ENCODE measurements around the gene ADAP1. TPM values are rescaled to one million over a fixed set of nuclear protein-coding genes. Genes with fewer than 3 reads are reported as not detected.
A peak's percentile ranks its signal among the peaks of the same experiment; 100 is the strongest.

Gene ADAP1
- total and polyA plus RNA-seq, 2 of the 13 experiments (the other 11 are each of a cell fraction or from before 2014, with no cell fraction given): 10.5 to 24.6 TPM

GRCh38 chr7:977326-978048 lies 23.0 kb upstream of the ADAP1 start (continued):
- TF ChIP-seq ZBTB4 (CRISPR knock-in tag; IDR thresholded peaks at IDR 0.05; ENCODE audit: borderline replicate concordance) (0 out of 2 replicates have a peak, but pooled peaks have one; percentile 69), HOXA7 (CRISPR knock-in tag; IDR thresholded peaks at IDR 0.05) (no peak), ZNF558 (CRISPR knock-in tag; IDR thresholded peaks at IDR 0.05; ENCODE audit: borderline replicate concordance) (no peak), HMGXB3 (CRISPR knock-in tag; IDR thresholded peaks at IDR 0.05; ENCODE audit: borderline replicate concordance) (peak; percentile 83; the same call in 1 of the 2 replicates), PITX1 (CRISPR knock-in tag; IDR thresholded peaks at IDR 0.05) (peak; percentile 72; the same call in 1 of the 2 replicates), ZNF333 (CRISPR knock-in tag; IDR thresholded peaks at IDR 0.05; ENCODE audit: borderline replicate concordance) (no peak), MAFF (IDR thresholded peaks at IDR 0.05; ENCODE audit: low read depth, low read length) (no peak), MATR3 (CRISPR knock-in tag; IDR thresholded peaks at IDR 0.05) (no peak), ZNF546 (CRISPR knock-in tag; conservative IDR thresholded peaks at IDR 0.05) (no peak; the same call in 1 of the 2 replicates)
- TF ChIP-seq, protein P1, sequence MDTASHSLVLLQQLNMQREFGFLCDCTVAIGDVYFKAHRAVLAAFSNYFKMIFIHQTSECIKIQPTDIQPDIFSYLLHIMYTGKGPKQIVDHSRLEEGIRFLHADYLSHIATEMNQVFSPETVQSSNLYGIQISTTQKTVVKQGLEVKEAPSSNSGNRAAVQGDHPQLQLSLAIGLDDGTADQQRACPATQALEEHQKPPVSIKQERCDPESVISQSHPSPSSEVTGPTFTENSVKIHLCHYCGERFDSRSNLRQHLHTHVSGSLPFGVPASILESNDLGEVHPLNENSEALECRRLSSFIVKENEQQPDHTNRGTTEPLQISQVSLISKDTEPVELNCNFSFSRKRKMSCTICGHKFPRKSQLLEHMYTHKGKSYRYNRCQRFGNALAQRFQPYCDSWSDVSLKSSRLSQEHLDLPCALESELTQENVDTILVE (CRISPR knock-in tag; IDR thresholded peaks at IDR 0.05): peak; percentile 39; the same call in 1 of the 2 replicates
- TF ChIP-seq, protein P2, sequence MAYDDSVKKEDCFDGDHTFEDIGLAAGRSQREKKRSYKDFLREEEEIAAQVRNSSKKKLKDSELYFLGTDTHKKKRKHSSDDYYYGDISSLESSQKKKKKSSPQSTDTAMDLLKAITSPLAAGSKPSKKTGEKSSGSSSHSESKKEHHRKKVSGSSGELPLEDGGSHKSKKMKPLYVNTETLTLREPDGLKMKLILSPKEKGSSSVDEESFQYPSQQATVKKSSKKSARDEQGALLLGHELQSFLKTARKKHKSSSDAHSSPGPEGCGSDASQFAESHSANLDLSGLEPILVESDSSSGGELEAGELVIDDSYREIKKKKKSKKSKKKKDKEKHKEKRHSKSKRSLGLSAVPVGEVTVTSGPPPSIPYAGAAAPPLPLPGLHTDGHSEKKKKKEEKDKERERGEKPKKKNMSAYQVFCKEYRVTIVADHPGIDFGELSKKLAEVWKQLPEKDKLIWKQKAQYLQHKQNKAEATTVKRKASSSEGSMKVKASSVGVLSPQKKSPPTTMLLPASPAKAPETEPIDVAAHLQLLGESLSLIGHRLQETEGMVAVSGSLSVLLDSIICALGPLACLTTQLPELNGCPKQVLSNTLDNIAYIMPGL (CRISPR knock-in tag; IDR thresholded peaks at IDR 0.05; ENCODE audit: borderline replicate concordance in 1 of 2, low read depth in 1 of 2): peak in 1 of 2 experiments; percentile 83; a peak in 2 of 4 replicates
